ENCODE measurements around the gene WDR87.

The WDR87 gene

GRCh38 chr19:37947778-37948177 is 41.4 kb upstream of the WDR87 start:
- Histone ChIP-seq H3K9me3 (ENCODE audit: control insufficient read depth, insufficient read depth, low read depth, low read length) (no peaks in the 10 kb centered on the region), H3K4me3 (ENCODE audit: low read depth, low read length) (no peak overlapping the region), H3K27ac (ENCODE audit: extremely low read depth, low read depth, low read length) (no peak overlapping the region), H3K36me3 (ENCODE audit: control insufficient read depth in 2 of 2, insufficient read depth in 1 of 2, low read length in 2 of 2) (peaks cover 0 to 4% of the 10 kb centered on the region in 2 experiments; a peak in 1 of 3 replicates), H3K4me1 (ENCODE audit: control insufficient read depth, insufficient read depth, low read length) (no peaks in the 10 kb centered on the region)
- ChIA-PET CTCF (interaction anchor here (0.8 kb wide), 1 partner anchor 14 kb away, joined by 3 read pairs; no protein-coding TSS in a partner anchor), POLR2A (interaction anchor here (0.7 kb wide), 1 partner anchor 54 kb away, joined by 5 read pairs; no protein-coding TSS in a partner anchor)
- TF ChIP-seq ZNF704 (tag by site-specific recombination; IDR thresholded peaks at IDR 0.05) (no peak), ZBTB6 (tag by site-specific recombination; IDR thresholded peaks at IDR 0.05) (no peak), WT1 (tag by site-specific recombination; IDR thresholded peaks at IDR 0.05) (no peak), ZNF394 (tag by site-specific recombination; IDR thresholded peaks at IDR 0.05; ENCODE audit: borderline replicate concordance) (no peak), ZNF645 (tag by site-specific recombination; IDR thresholded peaks at IDR 0.05) (no peak), ZNF768 (tag by site-specific recombination; IDR thresholded peaks at IDR 0.05) (no peak), ZNF843 (tag by site-specific recombination; IDR thresholded peaks at IDR 0.05) (no peak), ZNF664 (tag by site-specific recombination; IDR thresholded peaks at IDR 0.05) (no peak), ZNF776 (tag by site-specific recombination; IDR thresholded peaks at IDR 0.05; ENCODE audit: borderline replicate concordance) (no peak), SP7 (tag by site-specific recombination; IDR thresholded peaks at IDR 0.05) (no peak), ZNF223 (tag by site-specific recombination; IDR thresholded peaks at IDR 0.05) (no peak), ZNF366 (tag by site-specific recombination; conservative IDR thresholded peaks at IDR 0.05) (no peak), ZNF513 (tag by site-specific recombination; IDR thresholded peaks at IDR 0.05) (no peak), ZNF311 (tag by site-specific recombination; IDR thresholded peaks at IDR 0.05; ENCODE audit: borderline replicate concordance) (no peak), ZBTB48 (tag by site-specific recombination; IDR thresholded peaks at IDR 0.05) (no peak), ZNF785 (tag by site-specific recombination; IDR thresholded peaks at IDR 0.05) (no peak), REST (tag by site-specific recombination; IDR thresholded peaks at IDR 0.05) (no peak), ZNF433 (tag by site-specific recombination; IDR thresholded peaks at IDR 0.05; ENCODE audit: low read depth) (no peak)
